Immature natural killer cell (primary cell): ENCODE data around the gene OR8B2. TPM values are rescaled to one million over a fixed set of nuclear protein-coding genes. Genes with fewer than 3 reads are reported as not detected.
"Not testable (repeated sequence)": the region's sequence is repeated elsewhere in the genome, so short reads cannot be mapped to it uniquely, and the experiment has no call there.

ENCODE experiments used
- DNase-seq, 3 donors: peaks; one replicate each; pipeline ENCODE4 v3.0.0; 2022; ENCODE audit warnings: mixed read lengths in 1 of 3
- H3K27ac Mint-ChIP-seq, 6 donors: one replicate each; pipeline ENCODE4 v1.8.0; 2020; ENCODE audit warnings: mixed read lengths in 6 of 6, mild to moderate bottlenecking in 5 of 6, inconsistent platforms in 4 of 6, moderate library complexity in 3 of 6
- H3K27me3 Mint-ChIP-seq, 3 donors: one replicate each; pipeline ENCODE4 v1.8.0; 2020 to 2021; ENCODE audit warnings: low read depth in 3 of 3, mild to moderate bottlenecking in 3 of 3, mixed read lengths in 3 of 3, moderate library complexity in 3 of 3, inconsistent platforms in 1 of 3
- H3K36me3 Mint-ChIP-seq, 3 donors: one replicate each; pipeline ENCODE4 v1.8.0; 2020; ENCODE audit warnings: mixed read lengths in 3 of 3, inconsistent platforms in 2 of 3, mild to moderate bottlenecking in 2 of 3
- H3K4me1 Mint-ChIP-seq, 2 donors: one replicate each; pipeline ENCODE4 v1.8.0; 2020; ENCODE audit warnings: inconsistent platforms in 2 of 2, mild to moderate bottlenecking in 2 of 2, mixed read lengths in 2 of 2, moderate library complexity in 1 of 2
- H3K4me3 Mint-ChIP-seq, 5 donors: one replicate each; pipeline ENCODE4 v1.8.0; 2020; ENCODE audit warnings: mild to moderate bottlenecking in 5 of 5, mixed read lengths in 5 of 5, inconsistent platforms in 3 of 5, moderate library complexity in 3 of 5
- H3K9me3 Mint-ChIP-seq, 6 donors: one replicate each; pipeline ENCODE4 v1.8.0; 2020; ENCODE audit warnings: mild to moderate bottlenecking in 6 of 6, mixed read lengths in 6 of 6, inconsistent platforms in 4 of 6, moderate library complexity in 3 of 6
- polyA plus RNA-seq, 3 donors: library from polyadenylated mRNA; unstranded; fragments of 300-500 nt; fragmentation: Illumina TruSeq; gene quantifications; one replicate each; pipeline ENCODE4 v1.2.3, GENCODE V29; 2021

Gene OR8B2
- polyA plus RNA-seq: not detected

DNA sequence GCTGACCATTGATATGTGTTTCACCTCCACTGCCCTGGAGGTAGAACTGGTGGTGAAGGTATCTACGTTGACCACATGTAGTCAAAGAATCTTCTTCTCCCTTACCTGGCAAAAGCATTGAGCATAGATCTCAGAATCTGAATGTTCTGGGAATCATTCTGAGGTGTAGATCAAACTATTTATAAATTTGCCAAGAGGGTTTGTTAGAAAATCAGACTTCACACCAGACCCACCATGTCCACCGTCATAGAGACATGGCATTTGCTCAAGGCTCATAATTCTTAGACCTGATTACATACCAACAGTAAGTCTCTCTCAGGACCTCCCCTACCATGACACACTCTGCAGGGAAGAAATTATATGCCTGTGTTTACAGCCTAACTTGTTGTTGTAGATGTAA, at the start of gene OR8B2:
OR8B2 (minus strand) TSS at position 101 of the 400 bp plus-strand sequence. CDS start 1,156 bp downstream, outside the sequence.
- no peak within 1 kb of the TSS for H3K4me3 Mint-ChIP-seq
- H3K27ac Mint-ChIP-seq: no peak within 1 kb of the TSS
- no peak for DNase-seq

DNA sequence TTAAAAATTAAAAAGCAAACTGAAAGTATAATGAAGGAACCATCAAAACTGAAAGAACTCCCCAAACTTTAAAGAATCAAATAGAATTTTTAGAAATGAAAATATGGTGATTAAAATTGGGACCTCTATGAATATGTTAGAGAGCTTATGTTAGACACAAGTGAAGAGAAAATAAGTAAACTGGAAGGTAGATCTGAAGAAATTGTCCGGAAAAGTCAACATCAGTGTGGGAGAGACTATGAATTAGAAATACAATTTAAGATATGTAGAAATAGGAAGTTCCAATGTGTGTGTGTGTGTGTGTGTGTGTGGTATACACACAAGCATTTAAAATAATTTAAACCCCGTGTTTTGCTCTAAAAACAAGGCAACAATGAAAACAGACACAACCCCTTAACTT, 45.3 kb upstream of the OR8B2 start:
- no peaks in the 10 kb centered on the region for H3K4me1 Mint-ChIP-seq
- DNase-seq: no peak
- no peaks in the 10 kb centered on the region for H3K36me3 Mint-ChIP-seq
- H3K4me3 Mint-ChIP-seq: no peak overlapping the region
- H3K27ac Mint-ChIP-seq: no peak overlapping the region
- H3K9me3 Mint-ChIP-seq: peaks cover 0 to 9% (median under 1%) of the 10 kb centered on the region in 6 donors
- peaks cover 0 to 7% (median 4%) of the 10 kb centered on the region in 3 donors for H3K27me3 Mint-ChIP-seq

More for the DNA sequence above, at the start of gene OR8B2:
- H3K4me1 Mint-ChIP-seq: no peaks in the 10 kb centered on the region
- peaks cover 0 to 9% (median 5%) of the 10 kb centered on the region in 3 donors for H3K27me3 Mint-ChIP-seq
- no peaks in the 10 kb centered on the region for H3K36me3 Mint-ChIP-seq
- H3K9me3 Mint-ChIP-seq: peaks cover 0 to under 1% (median 0%) of the 10 kb centered on the region in 6 donors

- Mint-ChIP-seq H3K9me3 (peaks cover 0 to 8% (median 2%) of the 10 kb centered on the region in 6 donors), H3K27ac (no peak within 1 kb of the TSS), H3K4me3 (no peak within 1 kb of the TSS), H3K36me3 (no peaks in the 10 kb centered on the region), H3K27me3 (peaks cover 0 to 18% (median 2%) of the 10 kb centered on the region in 3 donors), H3K4me1 (no peaks in the 10 kb centered on the region)
- no peak for DNase-seq
These were observed 40.2 kb upstream of the OR8B2 start, which contains the start of gene OR8B4 for GRCh38 chr11:124424384-124424921. Gene OR8B4 (minus strand): TSS chr11:124424871. CDS start chr11:124424871, 0 bp downstream.

DNA sequence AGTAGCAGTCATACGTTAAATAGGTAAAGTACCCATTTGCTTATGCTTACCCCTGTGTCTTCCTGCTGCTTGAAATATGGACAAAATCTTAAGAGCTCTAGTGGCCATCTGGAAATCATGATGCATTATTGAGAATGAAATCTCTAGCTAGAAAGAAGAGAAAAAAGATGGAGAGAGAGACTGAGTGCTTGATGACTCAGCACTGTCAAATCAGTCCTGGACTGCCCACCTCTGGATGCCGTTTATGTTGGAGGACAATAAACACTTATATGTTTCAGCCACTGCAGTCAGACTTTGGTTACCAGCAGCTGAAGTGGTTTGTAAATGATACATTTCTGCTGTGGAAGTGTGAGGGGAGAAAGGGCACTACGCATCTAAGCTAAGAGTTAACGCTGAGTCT, 36.7 kb upstream of the OR8B2 start:
- DNase-seq: no peak

GRCh38 chr11:124415356-124415923, 31.1 kb upstream of the OR8B2 start:
- H3K27me3 Mint-ChIP-seq: peaks cover 0 to 4% (median 2%) of the 10 kb centered on the region in 3 donors
- H3K4me1 Mint-ChIP-seq: no peaks in the 10 kb centered on the region
- no peaks in the 10 kb centered on the region for H3K36me3 Mint-ChIP-seq
- H3K9me3 Mint-ChIP-seq: no peaks in the 10 kb centered on the region
- no peak overlapping the region for H3K4me3 Mint-ChIP-seq
- H3K27ac Mint-ChIP-seq: no peak overlapping the region
- DNase-seq: peak in 1 of 3 donors; percentile 3

More for the DNA sequence above, 36.7 kb upstream of the OR8B2 start:
- Mint-ChIP-seq H3K4me1 (no peaks in the 10 kb centered on the region), H3K4me3 (no peak overlapping the region), H3K9me3 (peaks cover 0 to 1% (median 0%) of the 10 kb centered on the region in 6 donors), H3K27ac (no peak overlapping the region), H3K36me3 (no peaks in the 10 kb centered on the region), H3K27me3 (peaks cover 0 to 18% (median 2%) of the 10 kb centered on the region in 3 donors)

DNA sequence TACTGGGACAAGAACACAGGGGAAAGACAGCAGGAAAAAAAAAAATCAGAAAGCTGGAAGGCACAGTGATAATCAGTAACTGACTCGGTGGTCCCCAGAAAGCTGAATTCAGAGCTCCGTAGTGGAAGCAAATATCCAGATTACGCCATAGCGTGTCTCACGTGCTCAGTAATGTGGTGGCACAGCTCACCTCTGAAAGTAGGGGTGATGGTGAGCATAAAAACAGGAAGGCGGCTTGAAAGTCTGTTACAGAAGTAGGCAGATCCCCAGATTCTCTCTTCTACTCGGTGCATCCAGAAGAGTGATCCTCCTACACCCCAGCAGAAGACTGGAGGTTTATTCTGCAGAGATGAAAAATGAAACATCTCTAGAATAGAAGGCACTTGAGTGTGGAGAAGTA, 25.6 kb upstream of the OR8B2 start:
- DNase-seq: no peak
- H3K36me3 Mint-ChIP-seq: no peaks in the 10 kb centered on the region
- no peaks in the 10 kb centered on the region for H3K9me3 Mint-ChIP-seq
- no peaks in the 10 kb centered on the region for H3K4me1 Mint-ChIP-seq
- no peak overlapping the region for H3K4me3 Mint-ChIP-seq
- no peak overlapping the region for H3K27ac Mint-ChIP-seq
- peaks cover 0 to 2% (median 2%) of the 10 kb centered on the region in 3 donors for H3K27me3 Mint-ChIP-seq

- no peaks in the 10 kb centered on the region for H3K36me3 Mint-ChIP-seq
These were observed 21.3 kb upstream of the OR8B2 start for GRCh38 chr11:124405581-124405980.

GRCh38 chr11:124403186-124403585, 18.9 kb upstream of the OR8B2 start:
- H3K9me3 Mint-ChIP-seq, H3K4me3 Mint-ChIP-seq, H3K27me3 Mint-ChIP-seq, H3K36me3 Mint-ChIP-seq, DNase-seq, H3K27ac Mint-ChIP-seq, H3K4me1 Mint-ChIP-seq: not testable (repeated sequence)

More at GRCh38 chr11:124405581-124405980, 21.3 kb upstream of the OR8B2 start:
- H3K9me3 Mint-ChIP-seq: no peaks in the 10 kb centered on the region
- H3K27me3 Mint-ChIP-seq: no peaks in the 10 kb centered on the region
- no peak overlapping the region for H3K4me3 Mint-ChIP-seq
- H3K4me1 Mint-ChIP-seq: peaks cover 0 to 2% of the 10 kb centered on the region in 2 donors
- DNase-seq: no peak
- H3K27ac Mint-ChIP-seq: no peak overlapping the region

GRCh38 chr11:124402326-124402922, 18.1 kb upstream of the OR8B2 start:
- no peaks in the 10 kb centered on the region for H3K36me3 Mint-ChIP-seq
- H3K4me3 Mint-ChIP-seq: no peak overlapping the region
- H3K27ac Mint-ChIP-seq: no peak overlapping the region
- no peaks in the 10 kb centered on the region for H3K27me3 Mint-ChIP-seq
- peaks cover 0 to 2% of the 10 kb centered on the region in 2 donors for H3K4me1 Mint-ChIP-seq
- DNase-seq: peak in 2 of 3 donors; percentile 9 to 19
- no peaks in the 10 kb centered on the region for H3K9me3 Mint-ChIP-seq

DNA sequence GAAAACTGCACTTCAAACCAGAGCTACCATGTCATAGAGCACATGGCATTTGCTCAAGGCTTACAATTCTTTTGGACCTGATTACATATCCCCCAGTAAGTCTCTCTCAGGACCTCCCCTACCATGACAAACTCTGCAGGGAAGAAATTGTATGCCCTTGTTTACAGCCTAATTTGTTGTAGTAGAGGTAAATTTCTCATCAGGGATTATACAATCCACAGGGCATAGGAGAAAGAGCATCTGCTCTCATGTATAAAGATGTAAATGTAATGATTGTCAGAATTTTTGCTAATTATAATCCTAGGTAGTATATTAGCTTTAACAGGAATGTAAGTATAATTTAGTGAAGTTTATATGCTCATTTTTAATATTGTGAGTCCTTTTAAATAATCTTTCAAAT, 14.6 kb upstream of the OR8B2 start, which contains the start of gene OR8B3:
OR8B3 (minus strand) TSS at position 101 of the 400 bp plus-strand sequence. CDS start 1,673 bp downstream, outside the sequence.
- DNase-seq: no peak
- Mint-ChIP-seq H3K27ac (no peak within 1 kb of the TSS), H3K27me3 (no peaks in the 10 kb centered on the region), H3K9me3 (peaks cover 0 to 4% (median 0%) of the 10 kb centered on the region in 6 donors), H3K4me3 (no peak within 1 kb of the TSS), H3K36me3 (no peaks in the 10 kb centered on the region), H3K4me1 (peaks cover 0 to 2% of the 10 kb centered on the region in 2 donors)

DNA sequence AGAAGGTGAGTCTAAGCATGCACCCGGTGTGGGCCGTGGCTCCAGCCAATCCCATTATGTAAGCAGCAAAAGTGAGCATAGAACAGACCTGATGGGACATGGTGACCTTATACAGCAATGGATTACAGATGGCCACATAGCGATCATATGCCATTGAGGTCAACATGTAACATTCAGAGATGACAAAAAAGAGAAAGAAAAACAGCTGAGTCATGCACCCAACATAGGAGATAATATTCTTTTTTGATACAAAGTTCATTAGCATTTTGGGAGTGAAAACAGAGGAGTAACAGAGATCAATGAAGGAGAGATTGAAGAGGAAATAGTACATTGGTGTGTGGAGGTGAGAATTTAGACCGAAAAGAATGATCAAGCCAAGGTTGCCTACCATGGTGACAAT, 12.5 kb upstream of the OR8B2 start:
- not testable (repeated sequence) for H3K9me3 Mint-ChIP-seq, H3K36me3 Mint-ChIP-seq, DNase-seq, H3K27me3 Mint-ChIP-seq, H3K27ac Mint-ChIP-seq, H3K4me1 Mint-ChIP-seq, H3K4me3 Mint-ChIP-seq

- H3K36me3 Mint-ChIP-seq: no peaks in the 10 kb centered on the region
- peaks cover 0 to 10% (median under 1%) of the 10 kb centered on the region in 6 donors for H3K9me3 Mint-ChIP-seq
- DNase-seq: no peak
- no peak overlapping the region for H3K4me3 Mint-ChIP-seq
- no peaks in the 10 kb centered on the region for H3K4me1 Mint-ChIP-seq
- no peak overlapping the region for H3K27ac Mint-ChIP-seq
- no peaks in the 10 kb centered on the region for H3K27me3 Mint-ChIP-seq
These were observed 10.1 kb upstream of the OR8B2 start for GRCh38 chr11:124394408-124394807.

DNA sequence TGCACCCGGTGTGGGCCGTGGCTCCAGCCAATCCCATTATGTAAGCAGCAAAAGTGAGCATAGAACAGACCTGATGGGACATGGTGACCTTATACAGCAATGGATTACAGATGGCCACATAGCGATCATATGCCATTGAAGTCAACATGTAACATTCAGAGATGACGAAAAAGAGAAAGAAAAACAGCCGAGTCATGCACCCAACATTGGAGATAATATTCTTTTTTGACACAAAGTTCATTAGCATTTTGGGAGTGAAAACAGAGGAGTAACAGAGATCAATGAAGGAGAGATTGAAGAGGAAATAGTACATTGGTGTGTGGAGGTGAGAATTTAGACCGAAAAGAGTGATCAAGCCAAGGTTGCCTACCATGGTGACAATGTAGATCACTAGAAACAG, 1.4 kb downstream of the OR8B2 start:
- not testable (repeated sequence) for H3K36me3 Mint-ChIP-seq, H3K4me3 Mint-ChIP-seq, H3K9me3 Mint-ChIP-seq, DNase-seq, H3K27me3 Mint-ChIP-seq, H3K27ac Mint-ChIP-seq, H3K4me1 Mint-ChIP-seq

DNA sequence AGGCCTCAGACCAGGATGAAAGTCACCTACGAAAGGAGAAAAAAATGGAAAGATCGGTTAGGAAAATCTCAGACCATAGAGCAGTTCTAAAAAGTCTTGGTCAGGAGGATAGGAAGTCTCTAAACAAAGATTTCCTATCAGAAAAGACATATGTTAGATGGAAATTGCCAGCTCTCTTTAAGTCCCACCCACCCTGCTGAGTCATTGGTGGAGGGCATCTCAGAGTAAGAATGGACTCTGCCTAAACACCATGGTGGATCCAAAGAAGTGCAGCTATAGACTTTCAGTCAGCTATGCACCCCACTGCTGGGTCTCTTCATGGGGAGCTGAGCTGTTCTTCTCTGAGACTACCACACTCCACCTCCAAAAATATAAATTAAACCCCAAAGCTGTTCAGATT, 3.7 kb downstream of the OR8B2 start:
- H3K27me3 Mint-ChIP-seq: peaks cover 0 to 8% (median 0%) of the 10 kb centered on the region in 3 donors
- no peaks in the 10 kb centered on the region for H3K4me1 Mint-ChIP-seq
- no peaks in the 10 kb centered on the region for H3K36me3 Mint-ChIP-seq
- H3K4me3 Mint-ChIP-seq: no peak overlapping the region
- no peaks in the 10 kb centered on the region for H3K9me3 Mint-ChIP-seq
- H3K27ac Mint-ChIP-seq: no peak overlapping the region
- DNase-seq: no peak
